ENCODE results near the gene OMG. TPM values are rescaled to one million over a fixed set of nuclear protein-coding genes. Genes with fewer than 3 reads are reported as not detected.
A peak's percentile ranks its signal among the peaks of the same experiment; 100 is the strongest.

Gene OMG
- total and polyA plus RNA-seq, 2 experiments from 2014 or later: 0.94 TPM; not detected in 1

- Histone ChIP-seq H3K9me3 (ENCODE audit: low read depth) (no peaks in the 10 kb centered on the region), H3K4me3 (no peak overlapping the region), H3K4me1 (ENCODE audit: low read depth) (no peaks in the 10 kb centered on the region), H3K36me3 (peaks cover 20% of the 10 kb centered on the region), H3K27me3 (no peaks in the 10 kb centered on the region), H3K27ac (no peak overlapping the region)
- DNase-seq (ENCODE audit: low read depth in 1 of 2, low spot score in 1 of 2): no peak
- TF ChIP-seq CTCF (IDR thresholded peaks at IDR 0.05; ENCODE audit: low read depth, low read length): no peak
Observed at GRCh38 chr17:31323551-31323950, 26.5 kb upstream of the OMG start.

GRCh38 chr17:31321966-31322365, 24.9 kb upstream of the OMG start:
- no peaks in the 10 kb centered on the region for H3K9me3 ChIP-seq (ENCODE audit: low read depth)
- no peaks in the 10 kb centered on the region for H3K4me1 ChIP-seq (ENCODE audit: low read depth)
- H3K4me3 ChIP-seq: no peak overlapping the region
- no peak overlapping the region for H3K27ac ChIP-seq
- H3K27me3 ChIP-seq: no peaks in the 10 kb centered on the region
- no peak for TF ChIP-seq CTCF (IDR thresholded peaks at IDR 0.05; ENCODE audit: low read depth, low read length)
- peaks cover 9% of the 10 kb centered on the region for H3K36me3 ChIP-seq
- DNase-seq (ENCODE audit: low read depth in 1 of 2, low spot score in 1 of 2): no peak

- Histone ChIP-seq H3K9me3 (ENCODE audit: low read depth) (no peaks in the 10 kb centered on the region), H3K4me3 (no peak within 1 kb of the TSS), H3K36me3 (peaks cover 7% of the 10 kb centered on the region), H3K27me3 (no peaks in the 10 kb centered on the region), H3K4me1 (ENCODE audit: low read depth) (no peaks in the 10 kb centered on the region), H3K27ac (no peak within 1 kb of the TSS)
- TF ChIP-seq CTCF (IDR thresholded peaks at IDR 0.05; ENCODE audit: low read depth, low read length): no peak
- peak in 1 of 2 donors; percentile 88 for DNase-seq (ENCODE audit: low read depth in 1 of 2, low spot score in 1 of 2)
Observed at GRCh38 chr17:31321481-31321880, 24.4 kb upstream of the OMG start, which contains the start of gene EVI2A. Gene EVI2A (minus strand): TSS chr17:31321622. CDS start chr17:31319013, 2,609 bp downstream.

GRCh38 chr17:31320791-31321190, 23.8 kb upstream of the OMG start:
- no peak overlapping the region for H3K4me3 ChIP-seq
- no peaks in the 10 kb centered on the region for H3K4me1 ChIP-seq (ENCODE audit: low read depth)
- no peak overlapping the region for H3K27ac ChIP-seq
- no peak for TF ChIP-seq CTCF (IDR thresholded peaks at IDR 0.05; ENCODE audit: low read depth, low read length)
- H3K9me3 ChIP-seq (ENCODE audit: low read depth): no peaks in the 10 kb centered on the region
- H3K36me3 ChIP-seq: peaks cover under 1% of the 10 kb centered on the region
- no peaks in the 10 kb centered on the region for H3K27me3 ChIP-seq
- DNase-seq (ENCODE audit: low read depth in 1 of 2, low spot score in 1 of 2): peak in 1 of 2 donors; percentile 57

GRCh38 chr17:31320241-31320640, 23.2 kb upstream of the OMG start:
- no peak for DNase-seq (ENCODE audit: low read depth in 1 of 2, low spot score in 1 of 2)
- Histone ChIP-seq H3K27ac (no peak overlapping the region), H3K4me1 (ENCODE audit: low read depth) (no peaks in the 10 kb centered on the region), H3K27me3 (no peaks in the 10 kb centered on the region), H3K4me3 (no peak overlapping the region), H3K36me3 (no peaks in the 10 kb centered on the region), H3K9me3 (ENCODE audit: low read depth) (no peaks in the 10 kb centered on the region)
- no peak for TF ChIP-seq CTCF (IDR thresholded peaks at IDR 0.05; ENCODE audit: low read depth, low read length)

All from cardiac muscle cell (in vitro differentiated cells and primary cell).